ENCODE data around the gene KCNAB1.

DNA sequence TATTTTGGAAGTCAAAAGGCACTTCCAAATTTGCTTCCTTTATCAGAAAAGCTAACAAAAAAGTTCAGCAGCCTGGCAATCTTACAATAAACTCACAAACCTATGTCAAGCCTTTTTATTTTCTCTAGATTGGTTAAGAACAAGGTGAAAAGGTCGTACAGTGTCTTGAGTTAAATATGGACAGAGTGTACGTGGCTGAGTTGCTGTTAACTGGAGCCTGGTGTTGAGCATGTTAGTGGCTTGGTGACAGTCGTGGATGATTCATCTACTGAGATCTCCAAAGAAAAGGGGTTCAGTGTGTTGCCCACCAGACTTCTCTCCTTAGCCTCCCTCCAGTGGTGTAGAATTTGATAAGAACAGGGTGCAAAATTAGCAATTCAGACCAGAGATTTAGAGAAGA, 344.8 kb downstream of the KCNAB1 start:
- TF ChIP-seq, protein P1, sequence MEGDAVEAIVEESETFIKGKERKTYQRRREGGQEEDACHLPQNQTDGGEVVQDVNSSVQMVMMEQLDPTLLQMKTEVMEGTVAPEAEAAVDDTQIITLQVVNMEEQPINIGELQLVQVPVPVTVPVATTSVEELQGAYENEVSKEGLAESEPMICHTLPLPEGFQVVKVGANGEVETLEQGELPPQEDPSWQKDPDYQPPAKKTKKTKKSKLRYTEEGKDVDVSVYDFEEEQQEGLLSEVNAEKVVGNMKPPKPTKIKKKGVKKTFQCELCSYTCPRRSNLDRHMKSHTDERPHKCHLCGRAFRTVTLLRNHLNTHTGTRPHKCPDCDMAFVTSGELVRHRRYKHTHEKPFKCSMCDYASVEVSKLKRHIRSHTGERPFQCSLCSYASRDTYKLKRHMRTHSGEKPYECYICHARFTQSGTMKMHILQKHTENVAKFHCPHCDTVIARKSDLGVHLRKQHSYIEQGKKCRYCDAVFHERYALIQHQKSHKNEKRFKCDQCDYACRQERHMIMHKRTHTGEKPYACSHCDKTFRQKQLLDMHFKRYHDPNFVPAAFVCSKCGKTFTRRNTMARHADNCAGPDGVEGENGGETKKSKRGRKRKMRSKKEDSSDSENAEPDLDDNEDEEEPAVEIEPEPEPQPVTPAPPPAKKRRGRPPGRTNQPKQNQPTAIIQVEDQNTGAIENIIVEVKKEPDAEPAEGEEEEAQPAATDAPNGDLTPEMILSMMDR (IDR thresholded peaks at IDR 0.05; ENCODE audit: extremely low read depth in 1 of 2, insufficient read depth in 1 of 2, low read depth in 1 of 2, low read length in 2 of 2) = no peak
- TF ChIP-seq EZH2 (IDR thresholded peaks at IDR 0.05; ENCODE audit: borderline replicate concordance, low read depth, low read length, severe bottlenecking) (no peak), POLR2A (IDR thresholded peaks at IDR 0.05; ENCODE audit: low read depth, low read length) (no peak), FOS (IDR thresholded peaks at IDR 0.05; ENCODE audit: borderline replicate concordance, insufficient read depth, low read length) (no peak), POLR2AphosphoS5 (IDR thresholded peaks at IDR 0.05; ENCODE audit: insufficient read depth, low read depth, low read length) (no peak), JUN (IDR thresholded peaks at IDR 0.05; ENCODE audit: borderline replicate concordance, insufficient read depth, insufficient read length, low read depth) (no peak)
- TF ChIP-seq, protein P2, sequence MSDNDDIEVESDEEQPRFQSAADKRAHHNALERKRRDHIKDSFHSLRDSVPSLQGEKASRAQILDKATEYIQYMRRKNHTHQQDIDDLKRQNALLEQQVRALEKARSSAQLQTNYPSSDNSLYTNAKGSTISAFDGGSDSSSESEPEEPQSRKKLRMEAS (IDR thresholded peaks at IDR 0.05; ENCODE audit: insufficient read depth, insufficient read length) = no peak

All from endothelial cell of umbilical vein (primary cell).